HEK293 (cell line): ENCODE data around the gene DNASE1L3.

Experiments used
- CTCF ChIA-PET: fragments of 350-600 bp; formaldehyde crosslinking; extraction: SDS; loops from one replicate; lab custom pipeline; 2021; ENCODE audit warnings: antibody characterized with exemption; lab: Yijun Ruan, JAX
- POLR2A ChIA-PET: fragments of 300-600 bp; formaldehyde crosslinking; extraction: SDS; loops from one replicate; lab custom pipeline; 2020; ENCODE audit warnings: antibody characterized with exemption, inconsistent platforms; lab: Yijun Ruan, JAX
- H3K27ac ChIP-seq: fragments of 200-500 bp; sonication (Bioruptor generic); 2 replicates; pipeline ENCODE4 v1.5.1; 2014; ENCODE audit warnings: low read depth, low read length, control low read depth, inconsistent platforms; ENCODE audit errors: extremely low read depth
- H3K36me3 ChIP-seq, 2 experiments: fragments of 200-500 bp in 1 of 2; sonication (Bioruptor generic) in 1 of 2; 1 replicate in 1 of 2; 2 replicates in 1 of 2; pipeline ENCODE4 v1.5.1; 2014 to 2017; ENCODE audit warnings: inconsistent platforms in 2 of 2, low read length in 2 of 2; ENCODE audit not compliant: control insufficient read depth in 2 of 2, insufficient read depth in 1 of 2
- H3K4me1 ChIP-seq: fragments of 200-500 bp; sonication (Bioruptor generic); 2 replicates; pipeline ENCODE4 v1.5.1; 2014; ENCODE audit warnings: mild to moderate bottlenecking, low read length, inconsistent platforms; ENCODE audit not compliant: control insufficient read depth, insufficient read depth
- H3K4me3 ChIP-seq: 2 replicates; pipeline ENCODE4 v1.5.1; 2011; ENCODE audit warnings: low read depth, mild to moderate bottlenecking, control low read depth, low read length, moderate library complexity
- H3K9me3 ChIP-seq: fragments of 200-500 bp; sonication (Bioruptor generic); 2 replicates; pipeline ENCODE4 v1.5.1; 2014; ENCODE audit warnings: low read depth, low read length, inconsistent platforms; ENCODE audit not compliant: control insufficient read depth, insufficient read depth
- GFI1B ChIP-seq: fragments of 450-650 bp; formaldehyde crosslinking; IDR thresholded peaks from 2 replicates; pipeline ENCODE4 v1.5.1; 2016; ENCODE audit warnings: missing biosample characterization, missing genetic modification characterization
- HOXC10 ChIP-seq: sonication (generic); formaldehyde crosslinking; IDR thresholded peaks from 2 replicates; pipeline ENCODE4 v1.8.1; 2023; ENCODE audit warnings: mild to moderate bottlenecking, missing genetic modification reagents
- KLF10 ChIP-seq: fragments of 450-650 bp; IDR thresholded peaks from 2 replicates; pipeline ENCODE4 v1.5.1; 2018; ENCODE audit warnings: missing biosample characterization, mild to moderate bottlenecking, missing genetic modification characterization
- SCRT2 ChIP-seq: fragments of 450-650 bp; formaldehyde crosslinking; IDR thresholded peaks from 2 replicates; pipeline ENCODE4 v1.5.1; 2016; ENCODE audit warnings: missing biosample characterization, missing genetic modification characterization
- SP7 ChIP-seq: fragments of 450-650 bp; formaldehyde crosslinking; IDR thresholded peaks from 2 replicates; pipeline ENCODE4 v1.5.1; 2016; ENCODE audit warnings: missing biosample characterization, missing genetic modification characterization
- YY2 ChIP-seq: fragments of 450-650 bp; formaldehyde crosslinking; IDR thresholded peaks from 2 replicates; pipeline ENCODE4 v1.5.1; 2016; ENCODE audit warnings: missing biosample characterization, missing genetic modification characterization
- ZFP37 ChIP-seq: fragments of 450-650 bp; formaldehyde crosslinking; IDR thresholded peaks from 2 replicates; pipeline ENCODE4 v1.5.1; 2016; ENCODE audit warnings: missing biosample characterization, missing genetic modification characterization
- ZNF184 ChIP-seq: fragments of 450-650 bp; IDR thresholded peaks from 2 replicates; pipeline ENCODE4 v1.5.1; 2018; ENCODE audit warnings: missing biosample characterization, mild to moderate bottlenecking, missing genetic modification characterization
- ZNF221 ChIP-seq: fragments of 450-650 bp; formaldehyde crosslinking; IDR thresholded peaks from 2 replicates; pipeline ENCODE4 v1.5.1; 2017; ENCODE audit warnings: missing biosample characterization, missing genetic modification characterization, borderline replicate concordance
- ZNF24 ChIP-seq: fragments of 450-650 bp; formaldehyde crosslinking; IDR thresholded peaks from 2 replicates; pipeline ENCODE4 v1.5.1; 2016; ENCODE audit warnings: missing biosample characterization, missing genetic modification characterization
- ZNF350 ChIP-seq: fragments of 450-650 bp; formaldehyde crosslinking; IDR thresholded peaks from 2 replicates; pipeline ENCODE4 v1.5.0; 2017; ENCODE audit warnings: missing biosample characterization, mild to moderate bottlenecking, missing genetic modification characterization
- ZNF521 ChIP-seq: fragments of 450-650 bp; formaldehyde crosslinking; IDR thresholded peaks from 2 replicates; pipeline ENCODE4 v1.5.1; 2017; ENCODE audit warnings: missing biosample characterization, mild to moderate bottlenecking, missing genetic modification characterization
- ZNF600 ChIP-seq: fragments of 450-650 bp; formaldehyde crosslinking; IDR thresholded peaks from 2 replicates; pipeline ENCODE4 v1.5.1; 2016; ENCODE audit warnings: missing biosample characterization, missing genetic modification characterization
- ZNF830 ChIP-seq: fragments of 450-650 bp; IDR thresholded peaks from 2 replicates; pipeline ENCODE4 v1.5.0; 2018; ENCODE audit warnings: missing biosample characterization, missing genetic modification characterization, low read depth, mild to moderate bottlenecking, moderate library complexity
- ZSCAN18 ChIP-seq: fragments of 450-650 bp; formaldehyde crosslinking; IDR thresholded peaks from 2 replicates; pipeline ENCODE4 v1.5.1; 2016; ENCODE audit warnings: missing biosample characterization, missing genetic modification characterization
- ZSCAN23 ChIP-seq: fragments of 450-650 bp; formaldehyde crosslinking; IDR thresholded peaks from 2 replicates; pipeline ENCODE4 v1.5.1; 2016; ENCODE audit warnings: missing biosample characterization, missing genetic modification characterization

DNASE1L3 gene

DNA sequence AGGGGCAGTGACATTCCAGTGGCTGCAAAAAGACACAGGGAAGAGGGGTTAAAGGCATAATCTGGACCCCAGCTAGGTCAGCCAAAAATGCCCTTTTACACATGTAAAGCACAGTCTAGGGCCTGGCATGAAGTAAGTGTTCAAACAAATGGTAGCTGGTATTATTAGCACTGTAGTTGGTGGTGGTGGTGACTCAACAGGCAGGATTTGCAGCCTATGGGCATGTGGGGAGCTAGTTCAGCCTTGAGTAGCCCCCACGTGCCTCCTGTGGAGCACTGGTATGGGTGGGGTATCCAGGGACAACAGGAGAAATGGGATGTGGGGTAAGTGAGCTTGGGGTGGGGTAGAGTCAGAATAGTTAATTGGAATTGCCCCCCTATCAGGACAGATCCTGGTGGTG lies 27.6 kb downstream of the DNASE1L3 start:
- no peak overlapping the region for H3K27ac ChIP-seq
- CTCF ChIA-PET = no interaction called here
- no peaks in the 10 kb centered on the region for H3K36me3 ChIP-seq
- H3K9me3 ChIP-seq = no peaks in the 10 kb centered on the region
- POLR2A ChIA-PET = no interaction called here
- H3K4me1 ChIP-seq = no peaks in the 10 kb centered on the region; the same call in 1 of the 2 replicates
- no peak overlapping the region for H3K4me3 ChIP-seq
- no peak for TF ChIP-seq ZNF521 (tag by site-specific recombination)
- TF ChIP-seq, all 188 proteins: peak for 0

DNA sequence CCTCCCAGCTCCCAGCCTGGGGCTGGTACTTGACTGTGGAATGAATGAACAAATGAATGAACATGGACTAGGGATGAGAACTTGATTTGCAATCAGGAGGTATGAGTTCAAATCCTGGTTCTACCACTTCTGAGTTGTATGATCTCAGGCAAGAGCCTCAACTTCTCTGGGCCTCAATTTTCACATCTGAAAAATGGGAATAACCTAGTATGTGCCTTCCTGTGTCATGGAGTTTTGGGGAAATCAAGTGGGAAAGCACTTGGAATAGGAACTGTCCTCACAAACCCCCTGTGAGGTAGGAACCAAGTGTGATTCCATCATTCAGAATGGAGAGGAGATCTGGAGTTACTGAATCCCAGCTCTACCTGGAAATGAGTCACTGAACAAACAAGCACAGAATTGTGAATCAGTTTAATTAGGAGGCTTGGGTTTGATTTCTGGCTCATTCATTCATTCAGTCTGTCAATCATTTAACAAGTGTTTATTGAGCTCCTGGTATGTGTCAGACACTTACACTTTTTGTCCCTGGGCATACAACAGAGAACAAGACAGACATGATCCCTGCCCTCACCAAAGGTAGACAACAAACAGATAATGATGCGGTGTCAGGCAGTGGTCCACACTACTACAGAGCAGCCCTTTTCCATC lies 29.7 kb downstream of the DNASE1L3 start:
- ChIA-PET POLR2A (no interaction called here), CTCF (interaction anchor here (0.6 kb wide), 1 partner anchor 232 kb away, joined by 4 read pairs; no protein-coding TSS in a partner anchor)
- Histone ChIP-seq H3K9me3 (no peaks in the 10 kb centered on the region), H3K4me3 (no peak overlapping the region), H3K36me3 (no peaks in the 10 kb centered on the region), H3K4me1 (no peaks in the 10 kb centered on the region), H3K27ac (no peak overlapping the region)
- TF ChIP-seq SP7 = no peak
- no peak for TF ChIP-seq KLF10 (tag by site-specific recombination)
- TF ChIP-seq ZNF24 (tag by site-specific recombination) = 0 out of 2 replicates have a peak, but pooled peaks have one; percentile 19
- 0 out of 2 replicates have a peak, but pooled peaks have one; percentile 39 for TF ChIP-seq GFI1B (tag by site-specific recombination)
- TF ChIP-seq ZSCAN18 (tag by site-specific recombination) = no peak
- TF ChIP-seq YY2 (tag by site-specific recombination) = no peak

- no peak overlapping the region for H3K27ac ChIP-seq
- no peaks in the 10 kb centered on the region for H3K9me3 ChIP-seq
- CTCF ChIA-PET = interaction anchor here (0.6 to 4.8 kb wide), 3 partner anchors 14 to 223 kb away, joined by 3 to 34 read pairs (median 3); no protein-coding TSS in a partner anchor
- no peaks in the 10 kb centered on the region for H3K4me1 ChIP-seq
- H3K36me3 ChIP-seq = no peaks in the 10 kb centered on the region
- POLR2A ChIA-PET = interaction anchor here (0.6 kb wide), 1 partner anchor 511 kb away, joined by 4 read pairs; no protein-coding TSS in a partner anchor
- H3K4me3 ChIP-seq = no peak overlapping the region
- TF ChIP-seq ZSCAN23 (tag by site-specific recombination) = no peak
- TF ChIP-seq ZNF350 (tag by site-specific recombination) = no peak
- TF ChIP-seq ZNF184 (tag by site-specific recombination) = no peak
- no peak for TF ChIP-seq HOXC10 (CRISPR knock-in tag)
- TF ChIP-seq ZNF830 (tag by site-specific recombination) = no peak
- no peak for TF ChIP-seq ZNF600 (tag by site-specific recombination)
- no peak for TF ChIP-seq ZNF221 (tag by site-specific recombination)
- TF ChIP-seq SCRT2 (tag by site-specific recombination) = no peak
- no peak for TF ChIP-seq ZFP37 (tag by site-specific recombination)
- TF ChIP-seq, all 188 proteins: peak for 0
These were observed 30.5 kb downstream of the DNASE1L3 start for GRCh38 chr3:58180099-58180880.
